H9 (cell line): ENCODE data around the gene ANKRD28. TPM values are rescaled to one million over a fixed set of nuclear protein-coding genes. Genes with fewer than 3 reads are reported as not detected.

Source experiments
- DNase-seq: peaks from one replicate; pipeline ENCODE4 v3.0.0-alpha.2; 2017
- H2AFZ ChIP-seq: one replicate; pipeline ENCODE4 v1.6.1; 2013; ENCODE audit warnings: mild to moderate bottlenecking, low read length, control low read depth, moderate library complexity
- H2AK5ac ChIP-seq: 2 replicates; pipeline ENCODE4 v1.6.1; 2013; ENCODE audit warnings: low read length, control low read depth, mixed read lengths; ENCODE audit not compliant: insufficient read length
- H2BK120ac ChIP-seq: one replicate; pipeline ENCODE4 v1.6.1; 2013; ENCODE audit warnings: low read depth, mild to moderate bottlenecking, low read length, control low read depth, inconsistent platforms; ENCODE audit not compliant: poor library complexity, severe bottlenecking
- H2BK12ac ChIP-seq: 2 replicates; pipeline ENCODE4 v1.6.1; 2013; ENCODE audit warnings: low read length, control low read depth, mixed read lengths, low read depth; ENCODE audit not compliant: insufficient read length
- H2BK15ac ChIP-seq: 2 replicates; pipeline ENCODE4 v1.6.1; 2013; ENCODE audit warnings: low read depth, low read length, control low read depth
- H2BK20ac ChIP-seq: one replicate; pipeline ENCODE4 v1.6.1; 2013; ENCODE audit warnings: low read depth, mild to moderate bottlenecking, low read length, control low read depth, inconsistent platforms; ENCODE audit not compliant: poor library complexity, severe bottlenecking
- H2BK5ac ChIP-seq: 2 replicates; pipeline ENCODE4 v1.6.1; 2013; ENCODE audit warnings: low read length, control low read depth, mixed read lengths; ENCODE audit not compliant: insufficient read length
- H3K14ac ChIP-seq: 2 replicates; pipeline ENCODE4 v1.6.1; 2013; ENCODE audit warnings: low read length, control low read depth; ENCODE audit not compliant: insufficient read depth
- H3K18ac ChIP-seq: 2 replicates; pipeline ENCODE4 v1.6.1; 2013; ENCODE audit warnings: low read depth, mild to moderate bottlenecking, mixed read lengths, low read length, control low read depth; ENCODE audit not compliant: insufficient read length
- H3K23ac ChIP-seq: 2 replicates; pipeline ENCODE4 v1.6.1; 2013; ENCODE audit warnings: low read length, control low read depth, mixed read lengths, low read depth; ENCODE audit not compliant: insufficient read length
- H3K23me2 ChIP-seq: 2 replicates; pipeline ENCODE4 v1.6.1; 2013; ENCODE audit warnings: low read depth, mild to moderate bottlenecking, mixed read lengths, low read length, control low read depth; ENCODE audit not compliant: insufficient read length, poor library complexity, severe bottlenecking
- H3K27ac ChIP-seq: 2 replicates; pipeline ENCODE4 v1.5.1; 2013; ENCODE audit warnings: low read length, control low read depth, mixed read lengths, low read depth; ENCODE audit not compliant: insufficient read length
- H3K27me3 ChIP-seq: 2 replicates; pipeline ENCODE4 v1.6.1; 2013; ENCODE audit warnings: low read length, control low read depth, inconsistent platforms; ENCODE audit not compliant: insufficient read depth
- H3K4ac ChIP-seq: 2 replicates; pipeline ENCODE4 v1.6.1; 2013; ENCODE audit warnings: low read depth, mild to moderate bottlenecking, control low read depth, inconsistent platforms, low read length, moderate library complexity
- H3K4me1 ChIP-seq: 2 replicates; pipeline ENCODE4 v1.6.1; 2013; ENCODE audit warnings: low read length, control low read depth, inconsistent platforms; ENCODE audit not compliant: insufficient read depth
- H3K4me2 ChIP-seq: 2 replicates; pipeline ENCODE4 v1.6.1; 2013; ENCODE audit warnings: low read length, control low read depth, mixed read lengths; ENCODE audit not compliant: insufficient read length, insufficient read depth
- H3K56ac ChIP-seq: 2 replicates; pipeline ENCODE4 v1.6.1; 2013; ENCODE audit warnings: low read depth, mild to moderate bottlenecking, mixed read lengths, low read length, control low read depth; ENCODE audit not compliant: insufficient read length
- H3K79me1 ChIP-seq: 2 replicates; pipeline ENCODE4 v1.6.1; 2013; ENCODE audit warnings: low read depth, mild to moderate bottlenecking, moderate library complexity, low read length, control low read depth, inconsistent platforms; ENCODE audit not compliant: insufficient read depth, poor library complexity, severe bottlenecking
- H3K79me2 ChIP-seq: 2 replicates; pipeline ENCODE4 v1.6.1; 2013; ENCODE audit warnings: low read length, control low read depth, inconsistent platforms; ENCODE audit not compliant: insufficient read depth
- H3K9ac ChIP-seq: 2 replicates; pipeline ENCODE4 v1.6.1; 2013; ENCODE audit warnings: low read length, control low read depth, mixed read lengths; ENCODE audit not compliant: insufficient read length; ENCODE audit errors: extremely low read depth
- H3K9me3 ChIP-seq: one replicate; pipeline ENCODE4 v1.6.1; 2013; ENCODE audit warnings: low read depth, low read length, inconsistent platforms; ENCODE audit not compliant: control insufficient read depth
- H3T11ph ChIP-seq: one replicate; pipeline ENCODE4 v1.6.1; 2013; ENCODE audit warnings: mild to moderate bottlenecking, low read length, control low read depth, inconsistent platforms
- H4K20me1 ChIP-seq: one replicate; pipeline ENCODE4 v1.6.1; 2013; ENCODE audit not compliant: control insufficient read depth, insufficient read length, insufficient read depth
- H4K5ac ChIP-seq: 2 replicates; pipeline ENCODE4 v1.6.1; 2013; ENCODE audit warnings: low read depth, mild to moderate bottlenecking, mixed read lengths, low read length, control low read depth; ENCODE audit not compliant: insufficient read length
- H4K8ac ChIP-seq: replicated peaks from 2 replicates; pipeline ENCODE4 v1.6.1; 2013; ENCODE audit warnings: low read length, control low read depth, mixed read lengths, low read depth; ENCODE audit not compliant: insufficient read length
- H4K91ac ChIP-seq: 2 replicates; pipeline ENCODE4 v1.6.1; 2013; ENCODE audit warnings: low read depth, mild to moderate bottlenecking, moderate library complexity, mixed read lengths, low read length, control low read depth; ENCODE audit not compliant: insufficient read length
- H3K27ac Mint-ChIP-seq, 3 experiments: 2 replicates in 2 of 3; 3 replicates in 1 of 3; pipeline ENCODE4 v1.8.0; 2020 to 2021; ENCODE audit warnings: mixed read lengths in 3 of 3, mild to moderate bottlenecking in 1 of 3, moderate library complexity in 1 of 3
- H3K27me3 Mint-ChIP-seq: 2 replicates; pipeline ENCODE4 v1.8.0; 2021; ENCODE audit warnings: low read depth, mild to moderate bottlenecking, moderate library complexity, mixed read lengths
- H3K36me3 Mint-ChIP-seq, 3 experiments: 2 replicates in 2 of 3; 3 replicates in 1 of 3; pipeline ENCODE4 v1.8.0; 2020 to 2021; ENCODE audit warnings: low read depth in 3 of 3, mixed read lengths in 3 of 3; ENCODE audit not compliant: insufficient read depth in 1 of 3
- H3K4me1 Mint-ChIP-seq, 2 experiments: 2 replicates each; pipeline ENCODE4 v1.8.0; 2020; ENCODE audit warnings: mixed read lengths in 2 of 2
- H3K4me3 Mint-ChIP-seq, 2 experiments: 2 replicates in 1 of 2; 3 replicates in 1 of 2; pipeline ENCODE4 v1.8.0; 2020 to 2021; ENCODE audit warnings: mild to moderate bottlenecking in 2 of 2, mixed read lengths in 2 of 2, moderate library complexity in 1 of 2
- H3K9me3 Mint-ChIP-seq, 2 experiments: 2 replicates in 1 of 2; 3 replicates in 1 of 2; pipeline ENCODE4 v1.8.0; 2020; ENCODE audit warnings: mild to moderate bottlenecking in 2 of 2, mixed read lengths in 2 of 2, moderate library complexity in 1 of 2
- WGBS: extraction: QIAGEN DNeasy Blood & Tissue Kit; methylation state at CpG from one replicate; pipeline ENCODE4 v1.1.7; 2013; ENCODE audit warnings: missing lambda C conversion rate, low lambda C conversion rate, mixed read lengths; ENCODE audit not compliant: insufficient read length; ENCODE audit errors: extremely low coverage; 5-methylcytosine and 5-hydroxymethylcytosine counted together
- total RNA-seq: library from RNA; stranded (reverse); gene quantifications from 2 replicates; pipeline ENCODE4 v1.2.1, GENCODE V29; 2021
- TF ChIP-seq, protein P1 (sequence below): fragments of 200-600 bp; sonication (generic); conservative IDR thresholded peaks from 3 replicates; pipeline ENCODE4 v1.8.0; 2021; ENCODE audit warnings: antibody characterized with exemption, mild to moderate bottlenecking

Gene ANKRD28
- total RNA-seq, 1 experiment from 2014 or later, result 59.0 TPM

DNA sequence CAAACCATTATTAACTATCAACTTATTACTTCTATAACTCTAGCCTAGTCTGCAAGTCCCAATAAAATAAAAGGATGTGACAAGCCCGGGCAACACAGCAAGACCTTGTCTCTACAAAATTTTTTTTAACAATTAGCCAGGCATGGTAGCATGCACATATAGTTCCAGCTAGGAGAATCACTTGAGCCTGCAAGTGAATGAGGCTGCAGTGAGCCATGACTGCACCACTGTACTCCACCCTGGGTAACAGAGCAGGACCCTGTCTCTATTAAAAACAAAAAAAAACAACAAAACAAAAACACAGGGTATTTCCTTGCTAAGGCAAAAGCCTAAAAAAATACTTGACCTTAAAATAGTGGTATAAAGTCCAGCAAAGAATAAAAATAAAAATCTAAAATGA is 31.4 kb downstream of the ANKRD28 start:
- WGBS, result no CpG with 5 or more reads among the region's 1 CpG
- Mint-ChIP-seq H3K4me3 (no peak overlapping the region), H3K27ac (peak overlapping the region in 2 of 3 experiments; percentile 34 to 48; a peak in 1 of 7 replicates), H3K27me3 (no peaks in the 10 kb centered on the region), H3K4me1 (peaks cover 8 to 11% of the 10 kb centered on the region in 2 experiments), H3K36me3 (peaks cover 0 to 8% (median 0%) of the 10 kb centered on the region in 3 experiments; a peak in 3 of 7 replicates), H3K9me3 (no peaks in the 10 kb centered on the region)
- Histone ChIP-seq H3K27ac (no peak overlapping the region), H3T11ph (no peak overlapping the region), H2BK12ac (no peak overlapping the region), H3K9ac (no peak overlapping the region), H4K8ac (no peak overlapping the region), H3K4me1 (no peaks in the 10 kb centered on the region; the same call in 1 of the 2 replicates), H4K5ac (no peak overlapping the region), H3K27me3 (no peaks in the 10 kb centered on the region), H2BK5ac (no peak overlapping the region), H2BK15ac (no peak overlapping the region), H3K23me2 (no peaks in the 10 kb centered on the region), H3K79me1 (no peaks in the 10 kb centered on the region), H2AK5ac (no peak overlapping the region), H2BK20ac (no peak overlapping the region), H2AFZ (no peak overlapping the region), H2BK120ac (no peak overlapping the region), H3K79me2 (no peaks in the 10 kb centered on the region), H3K56ac (no peak overlapping the region), H4K20me1 (no peaks in the 10 kb centered on the region), H3K4me2 (no peak overlapping the region), H3K4ac (no peak overlapping the region), H3K14ac (no peak overlapping the region), H3K18ac (no peak overlapping the region), H3K9me3 (no peaks in the 10 kb centered on the region), H4K91ac (no peak overlapping the region), H3K23ac (no peak overlapping the region)
- TF ChIP-seq, protein P1, sequence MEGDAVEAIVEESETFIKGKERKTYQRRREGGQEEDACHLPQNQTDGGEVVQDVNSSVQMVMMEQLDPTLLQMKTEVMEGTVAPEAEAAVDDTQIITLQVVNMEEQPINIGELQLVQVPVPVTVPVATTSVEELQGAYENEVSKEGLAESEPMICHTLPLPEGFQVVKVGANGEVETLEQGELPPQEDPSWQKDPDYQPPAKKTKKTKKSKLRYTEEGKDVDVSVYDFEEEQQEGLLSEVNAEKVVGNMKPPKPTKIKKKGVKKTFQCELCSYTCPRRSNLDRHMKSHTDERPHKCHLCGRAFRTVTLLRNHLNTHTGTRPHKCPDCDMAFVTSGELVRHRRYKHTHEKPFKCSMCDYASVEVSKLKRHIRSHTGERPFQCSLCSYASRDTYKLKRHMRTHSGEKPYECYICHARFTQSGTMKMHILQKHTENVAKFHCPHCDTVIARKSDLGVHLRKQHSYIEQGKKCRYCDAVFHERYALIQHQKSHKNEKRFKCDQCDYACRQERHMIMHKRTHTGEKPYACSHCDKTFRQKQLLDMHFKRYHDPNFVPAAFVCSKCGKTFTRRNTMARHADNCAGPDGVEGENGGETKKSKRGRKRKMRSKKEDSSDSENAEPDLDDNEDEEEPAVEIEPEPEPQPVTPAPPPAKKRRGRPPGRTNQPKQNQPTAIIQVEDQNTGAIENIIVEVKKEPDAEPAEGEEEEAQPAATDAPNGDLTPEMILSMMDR, result no peak
- DNase-seq, result no peak
